ENCODE measurements around the gene HLA-DRB1. TPM values are rescaled to one million over a fixed set of nuclear protein-coding genes. Genes with fewer than 3 reads are reported as not detected.

Gene HLA-DRB1
- total RNA-seq, 3 donors from 2014 or later (not counting 1 experiment from before 2014, with no cell fraction given) = 42.8 to 123 (median 53.9) TPM

- Mint-ChIP-seq H3K9me3 (peaks cover 3 to 5% of the 10 kb centered on the region in 2 donors), H3K4me3 (no peak overlapping the region), H3K27me3 (ENCODE audit: low read depth in 2 of 2) (peaks cover 0 to 2% of the 10 kb centered on the region in 2 donors), H3K36me3 (peaks cover 8% of the 10 kb centered on the region), H3K27ac (peak overlapping the region in 1 of 2 donors; percentile 45), H3K4me1 (peaks cover 11 to 24% of the 10 kb centered on the region in 2 donors)
- peak in 1 of 3 donors; percentile 64 for ATAC-seq
- H3K36me3 ChIP-seq (ENCODE audit: control insufficient read depth, insufficient read depth, low read length) = no peaks in the 10 kb centered on the region
- no peaks in the 10 kb centered on the region for H3K4me1 ChIP-seq (ENCODE audit: control insufficient read depth, insufficient read depth, low read length)
- H3K27ac ChIP-seq (ENCODE audit: low read length) = no peak overlapping the region
- H3K9me3 ChIP-seq (ENCODE audit: control insufficient read depth, insufficient read depth, low read length) = no peaks in the 10 kb centered on the region
- DNase-seq = no peak
- intact Hi-C loops (cut with micrococcal nuclease) = no loop called here
- no peak for TF ChIP-seq CTCF (IDR thresholded peaks at IDR 0.05)
- 33% methylated on average over 3 of the region's 3 CpGs for WGBS (ENCODE audit: insufficient coverage)
- no peaks in the 10 kb centered on the region for H3K27me3 ChIP-seq (ENCODE audit: control insufficient read depth, insufficient read depth, low read length)
- H3K4me3 ChIP-seq (ENCODE audit: low read length) = no peak overlapping the region
These were observed 26.4 kb upstream of the HLA-DRB1 start for GRCh38 chr6:32615885-32616532.

DNA sequence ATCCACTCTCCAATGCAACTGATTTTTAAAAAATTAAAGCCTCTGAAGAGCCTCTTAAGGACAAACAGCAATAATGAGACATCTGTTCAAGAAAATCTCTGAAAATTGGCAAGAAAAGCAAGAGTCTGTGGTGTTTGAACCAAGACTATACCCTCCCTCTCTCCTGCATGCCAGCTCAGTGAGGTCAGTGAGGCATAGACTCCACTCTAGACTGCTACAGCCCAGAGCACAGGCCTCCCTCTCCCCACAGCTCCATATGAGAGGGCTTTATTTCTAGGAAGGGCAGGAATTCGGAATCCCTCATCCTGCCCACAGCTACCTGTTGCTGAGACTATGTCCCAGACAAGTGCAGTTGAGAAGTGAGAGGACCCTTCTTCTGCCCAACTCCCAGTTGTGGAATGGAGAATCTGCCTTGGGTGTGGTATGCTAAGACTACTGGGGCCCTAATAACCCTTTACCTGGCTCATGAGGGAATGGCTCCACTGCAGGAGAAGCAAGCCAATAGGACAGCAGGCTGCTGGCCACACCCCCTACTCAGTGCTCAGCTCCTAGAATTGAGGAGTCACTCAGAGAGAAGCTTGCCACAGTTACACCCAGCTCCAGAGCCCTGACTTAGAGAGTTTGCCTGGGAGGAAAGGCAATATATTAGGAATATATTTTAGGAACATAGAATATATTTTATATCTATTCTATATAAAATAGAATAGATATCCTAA is 24.9 kb upstream of the HLA-DRB1 start:
- H3K27ac ChIP-seq (ENCODE audit: low read length) = no peak overlapping the region
- Mint-ChIP-seq H3K27ac (no peak overlapping the region), H3K27me3 (ENCODE audit: low read depth in 2 of 2) (peaks cover 0 to 2% of the 10 kb centered on the region in 2 donors), H3K36me3 (peaks cover 8% of the 10 kb centered on the region), H3K4me3 (no peak overlapping the region), H3K9me3 (peaks cover 3 to 5% of the 10 kb centered on the region in 2 donors), H3K4me1 (peaks cover 7 to 22% of the 10 kb centered on the region in 2 donors)
- no peaks in the 10 kb centered on the region for H3K27me3 ChIP-seq (ENCODE audit: control insufficient read depth, insufficient read depth, low read length)
- intact Hi-C loops (cut with micrococcal nuclease) = no loop called here
- TF ChIP-seq CTCF (IDR thresholded peaks at IDR 0.05) = no peak
- 0% methylated on average over 1 of the region's 1 CpG for WGBS (ENCODE audit: insufficient coverage)
- no peaks in the 10 kb centered on the region for H3K4me1 ChIP-seq (ENCODE audit: control insufficient read depth, insufficient read depth, low read length)
- no peaks in the 10 kb centered on the region for H3K9me3 ChIP-seq (ENCODE audit: control insufficient read depth, insufficient read depth, low read length)
- DNase-seq (no peak), ATAC-seq (no peak)
- no peaks in the 10 kb centered on the region for H3K36me3 ChIP-seq (ENCODE audit: control insufficient read depth, insufficient read depth, low read length)
- H3K4me3 ChIP-seq (ENCODE audit: low read length) = no peak overlapping the region

DNA sequence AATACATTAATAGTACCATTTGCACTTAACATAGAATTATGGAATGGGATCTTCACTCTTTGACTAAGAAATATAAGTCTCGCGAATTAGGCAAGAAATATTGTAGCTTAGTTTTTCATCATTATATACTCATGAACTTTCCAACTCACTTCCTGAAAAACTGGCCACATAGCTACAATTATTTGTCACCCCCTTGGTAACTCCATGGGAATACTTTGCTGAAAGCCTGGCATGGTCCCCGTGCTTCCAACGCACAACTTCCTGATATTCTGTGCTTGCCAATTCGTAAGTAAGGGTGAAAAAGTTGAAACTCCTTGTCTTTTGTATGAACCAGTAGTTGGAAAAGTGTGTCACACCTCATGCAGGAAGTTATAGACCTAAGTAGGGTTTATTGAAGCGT is 23.8 kb upstream of the HLA-DRB1 start:
- Mint-ChIP-seq H3K36me3 (peaks cover 8% of the 10 kb centered on the region), H3K27me3 (ENCODE audit: low read depth in 2 of 2) (peaks cover 0 to 2% of the 10 kb centered on the region in 2 donors), H3K4me1 (peaks cover 7 to 22% of the 10 kb centered on the region in 2 donors), H3K4me3 (no peak overlapping the region), H3K27ac (no peak overlapping the region), H3K9me3 (peaks cover 3 to 5% of the 10 kb centered on the region in 2 donors)
- intact Hi-C loops (cut with micrococcal nuclease) = no loop called here
- ATAC-seq (no peak), DNase-seq (no peak)
- TF ChIP-seq CTCF (IDR thresholded peaks at IDR 0.05) = no peak
- Histone ChIP-seq H3K4me3 (ENCODE audit: low read length) (no peak overlapping the region), H3K27ac (ENCODE audit: low read length) (no peak overlapping the region), H3K9me3 (ENCODE audit: control insufficient read depth, insufficient read depth, low read length) (no peaks in the 10 kb centered on the region), H3K4me1 (ENCODE audit: control insufficient read depth, insufficient read depth, low read length) (no peaks in the 10 kb centered on the region), H3K27me3 (ENCODE audit: control insufficient read depth, insufficient read depth, low read length) (no peaks in the 10 kb centered on the region), H3K36me3 (ENCODE audit: control insufficient read depth, insufficient read depth, low read length) (no peaks in the 10 kb centered on the region)
- 14% methylated on average over 6 of the region's 6 CpGs for WGBS (ENCODE audit: insufficient coverage)

Measured in natural killer cell (primary cell).